ENCODE results near the gene RAB26. TPM values are rescaled to one million over a fixed set of nuclear protein-coding genes. Genes with fewer than 3 reads are reported as not detected.
"Not testable (repeated sequence)": the region's sequence is repeated elsewhere in the genome, so short reads cannot be mapped to it uniquely, and the experiment has no call there.

RAB26 gene
- polyA plus RNA-seq, 1 donor from 2014 or later, result 4.9 TPM

DNA sequence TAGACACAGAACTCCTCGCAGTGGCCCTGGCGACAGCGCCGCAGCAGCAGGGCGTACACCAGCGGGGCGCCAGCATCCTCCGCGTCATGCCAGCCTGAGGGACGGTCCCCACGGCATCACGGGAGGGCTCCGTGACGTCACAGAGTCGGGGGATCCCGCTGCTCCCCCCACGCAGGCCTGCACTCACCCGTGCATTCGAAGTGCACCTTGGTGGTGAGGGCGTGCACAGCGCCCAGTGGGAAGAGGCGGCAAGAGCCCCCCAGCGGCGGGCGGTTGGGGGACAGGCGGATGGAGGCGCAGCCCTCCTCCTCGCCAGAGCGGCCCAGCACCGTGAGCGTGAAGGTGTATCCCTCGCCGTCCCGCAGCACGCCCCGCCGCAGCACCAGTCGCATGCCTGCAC lies 42.2 kb upstream of the RAB26 start:
- H3K27ac ChIP-seq (ENCODE audit: low read length); H3K36me3 ChIP-seq (ENCODE audit: insufficient read depth, low read length): not testable (repeated sequence)

DNA sequence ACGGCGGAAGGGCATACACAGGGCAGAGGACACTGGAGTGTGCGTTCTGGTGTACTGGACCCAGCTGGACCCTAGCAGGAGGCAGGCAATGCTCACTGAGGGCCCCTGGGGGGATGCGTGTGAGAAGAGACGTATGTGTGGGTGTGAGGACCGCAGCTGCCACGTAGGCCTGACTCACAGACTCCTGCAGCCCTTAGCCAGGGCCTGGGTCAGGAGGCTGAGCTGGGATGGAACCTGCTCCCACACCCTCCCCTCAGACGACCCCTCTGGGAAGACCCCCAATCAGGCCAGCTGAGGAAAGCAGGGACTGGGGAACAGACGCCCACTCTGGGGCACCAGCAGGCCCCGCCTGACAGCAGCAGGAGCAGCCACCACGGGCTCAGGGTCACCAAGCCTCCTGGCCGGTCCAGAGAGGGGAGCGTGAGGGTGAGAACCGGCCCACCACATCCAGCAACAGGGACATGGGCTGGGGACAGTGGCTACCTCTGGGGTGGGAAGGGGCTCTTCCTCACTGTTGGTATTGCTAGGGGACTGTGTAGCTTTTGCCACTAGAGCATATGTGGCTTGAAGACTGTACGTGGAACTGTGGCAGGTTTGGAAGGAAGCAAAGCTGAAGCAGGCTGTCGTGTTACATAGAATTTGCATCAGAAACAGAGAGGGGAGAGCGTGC lies 41.2 kb upstream of the RAB26 start:
- not testable (repeated sequence) for H3F3A ChIP-seq (ENCODE audit: insufficient read depth, low read length, poor library complexity, severe bottlenecking); H4K20me1 ChIP-seq (ENCODE audit: insufficient read depth); H3K9ac ChIP-seq (ENCODE audit: low read length); H3K4me3 ChIP-seq (ENCODE audit: low read length); H3K4me2 ChIP-seq (ENCODE audit: low read length); H3K9me2 ChIP-seq (ENCODE audit: insufficient read depth, low read length); H3K27me3 ChIP-seq (ENCODE audit: insufficient read depth, low read depth, low read length); H3K79me2 ChIP-seq (replicated peaks; ENCODE audit: insufficient read depth, low read length); H3K27ac ChIP-seq (ENCODE audit: low read length); H3K36me3 ChIP-seq (ENCODE audit: insufficient read depth, low read length); H2AFZ ChIP-seq (ENCODE audit: low read depth, low read length); H3K9me3 ChIP-seq (ENCODE audit: low read length)

More for the DNA sequence above, 42.2 kb upstream of the RAB26 start:
- not testable (repeated sequence) for H2AFZ ChIP-seq (ENCODE audit: low read depth, low read length); H3K9ac ChIP-seq (ENCODE audit: low read length); H3F3A ChIP-seq (ENCODE audit: insufficient read depth, low read length, poor library complexity, severe bottlenecking); H3K4me3 ChIP-seq (ENCODE audit: low read length); H4K20me1 ChIP-seq (ENCODE audit: insufficient read depth); H3K27me3 ChIP-seq (ENCODE audit: insufficient read depth, low read depth, low read length); H3K79me2 ChIP-seq (replicated peaks; ENCODE audit: insufficient read depth, low read length); H3K9me3 ChIP-seq (ENCODE audit: low read length); H3K4me2 ChIP-seq (ENCODE audit: low read length); H3K9me2 ChIP-seq (ENCODE audit: insufficient read depth, low read length)

- H3K9me3 ChIP-seq (ENCODE audit: low read length); H3K79me2 ChIP-seq (replicated peaks; ENCODE audit: insufficient read depth, low read length); H2AFZ ChIP-seq (ENCODE audit: low read depth, low read length); H3F3A ChIP-seq (ENCODE audit: insufficient read depth, low read length, poor library complexity, severe bottlenecking); H4K20me1 ChIP-seq (ENCODE audit: insufficient read depth); H3K9ac ChIP-seq (ENCODE audit: low read length); H3K9me2 ChIP-seq (ENCODE audit: insufficient read depth, low read length); H3K4me2 ChIP-seq (ENCODE audit: low read length); H3K36me3 ChIP-seq (ENCODE audit: insufficient read depth, low read length); H3K4me3 ChIP-seq (ENCODE audit: low read length); H3K27me3 ChIP-seq (ENCODE audit: insufficient read depth, low read depth, low read length); H3K27ac ChIP-seq (ENCODE audit: low read length): not testable (repeated sequence)
Measured at GRCh38 chr16:2107791-2108125, 40.7 kb upstream of the RAB26 start.

DNA sequence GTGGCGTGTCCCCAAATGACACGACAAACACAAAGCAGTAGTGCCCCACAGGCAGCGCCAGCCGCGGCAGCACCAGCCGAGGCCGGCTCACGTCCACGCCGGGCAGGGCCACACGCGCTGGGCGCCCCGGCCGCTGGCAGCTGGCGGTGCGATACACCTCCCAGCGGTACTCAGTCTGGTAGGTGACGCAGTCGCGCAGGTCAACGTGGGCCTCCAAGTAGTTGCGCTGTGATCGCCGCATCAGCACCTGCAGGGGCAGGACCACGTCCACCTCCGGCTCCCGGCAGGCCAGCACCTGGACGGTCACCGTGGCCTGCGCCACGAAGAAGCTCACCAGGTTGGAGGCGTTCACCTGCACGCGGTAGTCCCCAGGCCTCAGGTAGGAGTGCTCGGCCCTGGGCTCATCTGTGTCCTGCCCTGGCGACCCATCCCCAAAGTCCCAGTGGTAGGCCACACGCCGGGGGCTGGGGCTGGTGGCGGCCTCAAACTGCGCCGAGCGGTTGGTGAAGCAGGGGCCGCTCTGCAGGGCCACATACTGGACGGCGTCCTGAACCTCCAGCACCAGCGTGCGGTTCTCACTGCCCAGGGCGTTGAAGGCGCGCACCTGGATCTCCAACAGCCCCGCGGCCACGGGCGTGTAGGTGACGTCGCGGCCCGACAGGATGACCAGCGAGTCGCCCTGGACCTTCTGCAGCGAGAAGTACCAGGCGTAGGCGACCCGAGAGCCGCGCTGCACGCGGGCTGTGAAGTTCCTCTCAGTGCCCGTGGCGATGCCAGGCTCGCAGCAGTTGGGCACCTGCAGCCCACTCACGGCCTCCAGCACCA lies 39.8 kb upstream of the RAB26 start:
- not testable (repeated sequence) for H3K9me3 ChIP-seq (ENCODE audit: low read length); H4K20me1 ChIP-seq (ENCODE audit: insufficient read depth); H3K4me2 ChIP-seq (ENCODE audit: low read length); H3K36me3 ChIP-seq (ENCODE audit: insufficient read depth, low read length); H3K27me3 ChIP-seq (ENCODE audit: insufficient read depth, low read depth, low read length); H3K27ac ChIP-seq (ENCODE audit: low read length); H3K79me2 ChIP-seq (replicated peaks; ENCODE audit: insufficient read depth, low read length); H3K9me2 ChIP-seq (ENCODE audit: insufficient read depth, low read length); H3K9ac ChIP-seq (ENCODE audit: low read length); H3F3A ChIP-seq (ENCODE audit: insufficient read depth, low read length, poor library complexity, severe bottlenecking); H2AFZ ChIP-seq (ENCODE audit: low read depth, low read length); H3K4me3 ChIP-seq (ENCODE audit: low read length)

DNA sequence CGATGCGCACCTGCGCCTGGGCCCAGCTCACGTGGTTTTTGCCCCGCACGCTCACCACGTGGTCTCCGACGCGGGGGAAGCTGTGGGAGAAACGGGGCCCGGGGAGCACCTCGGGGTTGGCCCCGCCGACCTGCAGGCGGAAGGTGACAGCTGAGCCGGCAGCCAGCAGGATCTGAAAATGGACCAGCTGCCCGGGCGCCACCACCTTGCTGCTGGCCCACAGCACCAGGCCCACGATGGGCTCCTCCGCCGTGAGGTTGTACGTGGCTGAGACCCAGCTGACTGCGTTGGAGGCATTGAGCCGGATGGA lies 39.2 kb upstream of the RAB26 start:
- H3K4me3 ChIP-seq (ENCODE audit: low read length); H3K27ac ChIP-seq (ENCODE audit: low read length); H3K36me3 ChIP-seq (ENCODE audit: insufficient read depth, low read length); H3K9me2 ChIP-seq (ENCODE audit: insufficient read depth, low read length); H3K27me3 ChIP-seq (ENCODE audit: insufficient read depth, low read depth, low read length); H4K20me1 ChIP-seq (ENCODE audit: insufficient read depth); H3K4me2 ChIP-seq (ENCODE audit: low read length); H2AFZ ChIP-seq (ENCODE audit: low read depth, low read length); H3K79me2 ChIP-seq (replicated peaks; ENCODE audit: insufficient read depth, low read length); H3K9me3 ChIP-seq (ENCODE audit: low read length); H3K9ac ChIP-seq (ENCODE audit: low read length); H3F3A ChIP-seq (ENCODE audit: insufficient read depth, low read length, poor library complexity, severe bottlenecking): not testable (repeated sequence)

GRCh38 chr16:2109872-2110271 lies 38.6 kb upstream of the RAB26 start:
- not testable (repeated sequence) for H3K36me3 ChIP-seq (ENCODE audit: insufficient read depth, low read length); H3K9me3 ChIP-seq (ENCODE audit: low read length); H3K9me2 ChIP-seq (ENCODE audit: insufficient read depth, low read length); H2AFZ ChIP-seq (ENCODE audit: low read depth, low read length); H3K4me3 ChIP-seq (ENCODE audit: low read length); H3K79me2 ChIP-seq (replicated peaks; ENCODE audit: insufficient read depth, low read length); H4K20me1 ChIP-seq (ENCODE audit: insufficient read depth); H3K4me2 ChIP-seq (ENCODE audit: low read length); H3K27me3 ChIP-seq (ENCODE audit: insufficient read depth, low read depth, low read length); H3F3A ChIP-seq (ENCODE audit: insufficient read depth, low read length, poor library complexity, severe bottlenecking); H3K27ac ChIP-seq (ENCODE audit: low read length); H3K9ac ChIP-seq (ENCODE audit: low read length)

DNA sequence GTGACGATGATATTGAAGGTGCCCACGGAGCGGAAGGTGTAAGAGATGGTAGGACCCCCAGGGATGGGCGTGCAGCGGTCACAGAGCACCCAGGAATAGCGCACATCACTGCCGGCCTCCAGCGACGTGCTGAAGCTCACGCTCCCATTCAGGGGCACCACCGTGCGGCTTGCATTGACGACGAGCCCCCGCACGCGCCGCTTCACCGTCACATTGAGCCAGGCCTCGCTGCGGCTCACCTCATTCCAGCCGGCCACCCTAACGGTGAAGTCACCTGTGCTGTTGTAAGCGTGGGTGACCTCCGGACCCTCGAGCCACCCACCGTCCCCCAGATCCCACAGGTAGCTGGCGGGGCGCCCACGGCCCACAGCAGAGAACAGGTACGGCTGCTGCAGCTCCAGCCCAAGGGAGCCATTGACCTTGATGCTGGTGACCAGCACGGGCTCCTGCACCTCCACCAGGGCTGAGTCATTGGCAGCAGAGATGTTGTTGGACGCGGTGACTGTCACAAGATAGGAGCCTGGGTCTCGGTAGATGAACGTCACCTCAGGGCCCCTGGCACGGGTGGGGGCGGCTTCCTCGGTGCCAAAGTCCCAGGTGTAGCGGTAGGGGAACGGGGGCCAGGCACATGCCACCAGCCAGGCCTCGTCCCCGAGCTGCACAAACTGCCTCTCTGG lies 38.0 kb upstream of the RAB26 start:
- not testable (repeated sequence) for H3K9me2 ChIP-seq (ENCODE audit: insufficient read depth, low read length); H3K36me3 ChIP-seq (ENCODE audit: insufficient read depth, low read length); H3K4me3 ChIP-seq (ENCODE audit: low read length); H3K4me2 ChIP-seq (ENCODE audit: low read length); H3K9ac ChIP-seq (ENCODE audit: low read length); H3F3A ChIP-seq (ENCODE audit: insufficient read depth, low read length, poor library complexity, severe bottlenecking); H3K79me2 ChIP-seq (replicated peaks; ENCODE audit: insufficient read depth, low read length); H3K27ac ChIP-seq (ENCODE audit: low read length); H2AFZ ChIP-seq (ENCODE audit: low read depth, low read length); H4K20me1 ChIP-seq (ENCODE audit: insufficient read depth); H3K27me3 ChIP-seq (ENCODE audit: insufficient read depth, low read depth, low read length); H3K9me3 ChIP-seq (ENCODE audit: low read length)

DNA sequence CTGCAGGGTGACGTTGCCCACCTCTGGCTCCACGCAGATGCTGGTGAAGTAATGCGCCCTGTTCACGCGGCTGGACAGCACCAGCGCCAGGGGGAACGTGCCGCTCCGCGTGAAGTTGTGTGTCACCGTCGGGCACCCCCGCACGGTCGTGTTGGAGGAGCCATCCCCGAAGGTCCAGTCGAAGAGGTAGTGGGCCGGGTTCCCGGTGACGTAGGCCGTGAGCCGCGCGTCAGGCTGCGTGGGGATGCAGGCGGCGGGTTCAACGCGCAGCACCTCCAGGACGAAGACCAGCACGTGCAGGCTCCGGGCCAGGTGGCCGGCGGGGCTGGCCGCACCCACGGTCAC lies 37.4 kb upstream of the RAB26 start:
- not testable (repeated sequence) for H3K36me3 ChIP-seq (ENCODE audit: insufficient read depth, low read length); H3K9ac ChIP-seq (ENCODE audit: low read length); H3K9me3 ChIP-seq (ENCODE audit: low read length); H3K9me2 ChIP-seq (ENCODE audit: insufficient read depth, low read length); H2AFZ ChIP-seq (ENCODE audit: low read depth, low read length); H4K20me1 ChIP-seq (ENCODE audit: insufficient read depth); H3K79me2 ChIP-seq (replicated peaks; ENCODE audit: insufficient read depth, low read length); H3K27me3 ChIP-seq (ENCODE audit: insufficient read depth, low read depth, low read length); H3F3A ChIP-seq (ENCODE audit: insufficient read depth, low read length, poor library complexity, severe bottlenecking); H3K4me3 ChIP-seq (ENCODE audit: low read length); H3K4me2 ChIP-seq (ENCODE audit: low read length); H3K27ac ChIP-seq (ENCODE audit: low read length)
